ENCODE results near the gene CNTNAP2. TPM values are rescaled to one million over a fixed set of nuclear protein-coding genes. Genes with fewer than 3 reads are reported as not detected.

The CNTNAP2 gene
- total RNA-seq, 1 donor from 2014 or later, result 5.4 TPM

- Mint-ChIP-seq H3K4me3 (ENCODE audit: unreplicated experiment) (no peak overlapping the region), H3K4me1 (ENCODE audit: unreplicated experiment) (no peaks in the 10 kb centered on the region), H3K27me3 (ENCODE audit: unreplicated experiment) (peaks cover 4% of the 10 kb centered on the region), H3K9me3 (ENCODE audit: unreplicated experiment) (peaks cover 4% of the 10 kb centered on the region), H3K27ac (ENCODE audit: unreplicated experiment) (no peak overlapping the region), H3K36me3 (ENCODE audit: low read depth, unreplicated experiment) (peaks cover 4% of the 10 kb centered on the region)
- no peak for TF ChIP-seq CTCF (IDR thresholded peaks at IDR 0.05; ENCODE audit: unreplicated experiment)
- DNase-seq (ENCODE audit: low spot score), result no peak
These were observed 1642.8 kb downstream of the CNTNAP2 start for GRCh38 chr7:147759327-147759943.

- peaks cover 4% of the 10 kb centered on the region for H3K36me3 Mint-ChIP-seq (ENCODE audit: low read depth, unreplicated experiment)
- no peak overlapping the region for H3K4me3 Mint-ChIP-seq (ENCODE audit: unreplicated experiment)
- H3K27ac Mint-ChIP-seq (ENCODE audit: unreplicated experiment), result no peak overlapping the region
- peaks cover 3% of the 10 kb centered on the region for H3K4me1 Mint-ChIP-seq (ENCODE audit: unreplicated experiment)
- no peak for TF ChIP-seq CTCF (IDR thresholded peaks at IDR 0.05; ENCODE audit: unreplicated experiment)
- H3K9me3 Mint-ChIP-seq (ENCODE audit: unreplicated experiment), result peaks cover 8% of the 10 kb centered on the region
- H3K27me3 Mint-ChIP-seq (ENCODE audit: unreplicated experiment), result peaks cover 4% of the 10 kb centered on the region
- DNase-seq (ENCODE audit: low spot score), result no peak
These were observed 1648.7 kb downstream of the CNTNAP2 start for GRCh38 chr7:147765301-147765700.

- no peak for DNase-seq (ENCODE audit: low spot score)
- H3K27ac Mint-ChIP-seq (ENCODE audit: unreplicated experiment), result no peak overlapping the region
- H3K27me3 Mint-ChIP-seq (ENCODE audit: unreplicated experiment), result no peaks in the 10 kb centered on the region
- H3K9me3 Mint-ChIP-seq (ENCODE audit: unreplicated experiment), result peaks cover 4% of the 10 kb centered on the region
- no peak for TF ChIP-seq CTCF (IDR thresholded peaks at IDR 0.05; ENCODE audit: unreplicated experiment)
- peaks cover 7% of the 10 kb centered on the region for H3K4me1 Mint-ChIP-seq (ENCODE audit: unreplicated experiment)
- no peaks in the 10 kb centered on the region for H3K36me3 Mint-ChIP-seq (ENCODE audit: low read depth, unreplicated experiment)
- H3K4me3 Mint-ChIP-seq (ENCODE audit: unreplicated experiment), result no peak overlapping the region
These were observed 1654.7 kb downstream of the CNTNAP2 start for GRCh38 chr7:147771344-147771743.

- H3K9me3 Mint-ChIP-seq (ENCODE audit: unreplicated experiment), result no peaks in the 10 kb centered on the region
- H3K4me1 Mint-ChIP-seq (ENCODE audit: unreplicated experiment), result peaks cover 4% of the 10 kb centered on the region
- TF ChIP-seq CTCF (IDR thresholded peaks at IDR 0.05; ENCODE audit: unreplicated experiment), result no peak
- no peak for DNase-seq (ENCODE audit: low spot score)
- no peak overlapping the region for H3K4me3 Mint-ChIP-seq (ENCODE audit: unreplicated experiment)
- H3K27ac Mint-ChIP-seq (ENCODE audit: unreplicated experiment), result no peak overlapping the region
- H3K36me3 Mint-ChIP-seq (ENCODE audit: low read depth, unreplicated experiment), result no peaks in the 10 kb centered on the region
- no peaks in the 10 kb centered on the region for H3K27me3 Mint-ChIP-seq (ENCODE audit: unreplicated experiment)
These were observed 1657.9 kb downstream of the CNTNAP2 start for GRCh38 chr7:147774461-147774860.

- Mint-ChIP-seq H3K4me3 (ENCODE audit: unreplicated experiment) (no peak overlapping the region), H3K27me3 (ENCODE audit: unreplicated experiment) (no peaks in the 10 kb centered on the region), H3K9me3 (ENCODE audit: unreplicated experiment) (no peaks in the 10 kb centered on the region), H3K36me3 (ENCODE audit: low read depth, unreplicated experiment) (no peaks in the 10 kb centered on the region), H3K27ac (ENCODE audit: unreplicated experiment) (no peak overlapping the region), H3K4me1 (ENCODE audit: unreplicated experiment) (peaks cover 4% of the 10 kb centered on the region)
- DNase-seq (ENCODE audit: low spot score), result no peak
- no peak for TF ChIP-seq CTCF (IDR thresholded peaks at IDR 0.05; ENCODE audit: unreplicated experiment)
These were observed 1659.1 kb downstream of the CNTNAP2 start for GRCh38 chr7:147775516-147776284.
